HTERT RPE-1 (cell line): ENCODE data around the gene PNPLA5.
"Not testable (repeated sequence)": the region's sequence is repeated elsewhere in the genome, so short reads cannot be mapped to it uniquely, and the experiment has no call there.

Experiments used
- in situ Hi-C: fragments of 300-500 bp; cut with MboI; formaldehyde crosslinking; loops from 4 replicates; pipeline ENCODE4 v1.14.3; 2020; ENCODE audit warnings: low sequenced_read_pairs

Gene PNPLA5

GRCh38 chr22:43881091-43882061 lies 10.4 kb downstream of the PNPLA5 start:
- in situ Hi-C loops: no loop called here

GRCh38 chr22:43880541-43880991 lies 11.2 kb downstream of the PNPLA5 start:
- in situ Hi-C loops: no loop called here

- in situ Hi-C loops: no loop called here
Measured at GRCh38 chr22:43879901-43880540, 11.8 kb downstream of the PNPLA5 start.

- in situ Hi-C loops: no loop called here
Measured at GRCh38 chr22:43878831-43879550, 12.8 kb downstream of the PNPLA5 start.

GRCh38 chr22:43878079-43878795 lies 13.6 kb downstream of the PNPLA5 start:
- in situ Hi-C loops: no loop called here

GRCh38 chr22:43876866-43877509 lies 14.8 kb downstream of the PNPLA5 start:
- in situ Hi-C loops: no loop called here

- in situ Hi-C loops: no loop called here
Measured at GRCh38 chr22:43869799-43870198, 22.0 kb downstream of the PNPLA5 start.

GRCh38 chr22:43869001-43869400 lies 22.8 kb downstream of the PNPLA5 start:
- in situ Hi-C loops: not testable (repeated sequence)

- in situ Hi-C loops: no loop called here
Measured at GRCh38 chr22:43867839-43868635, 23.8 kb downstream of the PNPLA5 start.

- in situ Hi-C loops: no loop called here
Measured at GRCh38 chr22:43862882-43863202, 29.0 kb downstream of the PNPLA5 start.

GRCh38 chr22:43862074-43862881 lies 29.5 kb downstream of the PNPLA5 start, which contains the start of gene SULT4A1:
TSS of gene SULT4A1 (minus strand) at chr22:43862513. CDS start at chr22:43862382, 131 bp downstream.
- in situ Hi-C loops: no loop called here

- in situ Hi-C loops: no loop called here
Measured at GRCh38 chr22:43861529-43861928, 30.3 kb downstream of the PNPLA5 start.

GRCh38 chr22:43860831-43861230 lies 31.0 kb downstream of the PNPLA5 start:
- in situ Hi-C loops: no loop called here

GRCh38 chr22:43860126-43860525 lies 31.7 kb downstream of the PNPLA5 start:
- in situ Hi-C loops: no loop called here

GRCh38 chr22:43859621-43860020 lies 32.2 kb downstream of the PNPLA5 start:
- in situ Hi-C loops: no loop called here

- in situ Hi-C loops: no loop called here
Measured at GRCh38 chr22:43859176-43859575, 32.6 kb downstream of the PNPLA5 start.

GRCh38 chr22:43858156-43858895 lies 33.5 kb downstream of the PNPLA5 start:
- in situ Hi-C loops: no loop called here

- in situ Hi-C loops: no loop called here
Measured at GRCh38 chr22:43857367-43857766, 34.4 kb downstream of the PNPLA5 start.
